Activated CD4-positive, alpha-beta T cell treated with anti-CD3 and anti-CD28 coated beads, Interleukin-2, amount 50 U/mL, for 24 hours (primary cell): ENCODE data around the gene ASTN2.

Experiments
- DNase-seq, 2 donors: peaks; one replicate each; pipeline ENCODE4 v3.0.0-alpha.2; 2020; ENCODE audit warnings: low read depth in 1 of 2, low spot score in 1 of 2

ASTN2 gene

GRCh38 chr9:117304549-117304948 is 110.3 kb downstream of the ASTN2 start:
- DNase-seq = no peak

- no peak for DNase-seq
Measured at GRCh38 chr9:117303643-117304230, 111.1 kb downstream of the ASTN2 start.

- DNase-seq = no peak
Measured at GRCh38 chr9:117302487-117302886, 112.4 kb downstream of the ASTN2 start.

- DNase-seq = no peak
Measured at GRCh38 chr9:117300371-117301110, 114.3 kb downstream of the ASTN2 start.

GRCh38 chr9:117296453-117296852 is 118.4 kb downstream of the ASTN2 start:
- no peak for DNase-seq

- no peak for DNase-seq
Measured at GRCh38 chr9:117293206-117294114, 121.4 kb downstream of the ASTN2 start.

- DNase-seq = no peak
Measured at GRCh38 chr9:117290856-117291622, 123.8 kb downstream of the ASTN2 start.

- DNase-seq = no peak
Measured at GRCh38 chr9:117290306-117290840, 124.5 kb downstream of the ASTN2 start.

GRCh38 chr9:117286245-117286644 is 128.6 kb downstream of the ASTN2 start:
- no peak for DNase-seq

GRCh38 chr9:117284414-117284813 is 130.4 kb downstream of the ASTN2 start:
- DNase-seq = no peak

GRCh38 chr9:117282541-117282940 is 132.3 kb downstream of the ASTN2 start:
- DNase-seq = no peak

GRCh38 chr9:117278471-117279035 is 136.3 kb downstream of the ASTN2 start:
- no peak for DNase-seq

GRCh38 chr9:117278020-117278419 is 136.8 kb downstream of the ASTN2 start:
- DNase-seq = no peak

GRCh38 chr9:117276444-117276843 is 138.4 kb downstream of the ASTN2 start:
- DNase-seq = no peak

GRCh38 chr9:117273612-117274011 is 141.2 kb downstream of the ASTN2 start:
- DNase-seq = no peak

GRCh38 chr9:117268847-117269446 is 145.9 kb downstream of the ASTN2 start:
- DNase-seq = no peak

- DNase-seq = no peak
Measured at GRCh38 chr9:117266855-117267497, 147.9 kb downstream of the ASTN2 start.

- no peak for DNase-seq
Measured at GRCh38 chr9:117265253-117265652, 149.6 kb downstream of the ASTN2 start.

- DNase-seq = no peak
Measured at GRCh38 chr9:117258184-117258866, 156.5 kb downstream of the ASTN2 start.
